ENCODE results near the gene EMILIN2.
"Not testable (repeated sequence)": the region's sequence is repeated elsewhere in the genome, so short reads cannot be mapped to it uniquely, and the experiment has no call there.

The EMILIN2 gene

DNA sequence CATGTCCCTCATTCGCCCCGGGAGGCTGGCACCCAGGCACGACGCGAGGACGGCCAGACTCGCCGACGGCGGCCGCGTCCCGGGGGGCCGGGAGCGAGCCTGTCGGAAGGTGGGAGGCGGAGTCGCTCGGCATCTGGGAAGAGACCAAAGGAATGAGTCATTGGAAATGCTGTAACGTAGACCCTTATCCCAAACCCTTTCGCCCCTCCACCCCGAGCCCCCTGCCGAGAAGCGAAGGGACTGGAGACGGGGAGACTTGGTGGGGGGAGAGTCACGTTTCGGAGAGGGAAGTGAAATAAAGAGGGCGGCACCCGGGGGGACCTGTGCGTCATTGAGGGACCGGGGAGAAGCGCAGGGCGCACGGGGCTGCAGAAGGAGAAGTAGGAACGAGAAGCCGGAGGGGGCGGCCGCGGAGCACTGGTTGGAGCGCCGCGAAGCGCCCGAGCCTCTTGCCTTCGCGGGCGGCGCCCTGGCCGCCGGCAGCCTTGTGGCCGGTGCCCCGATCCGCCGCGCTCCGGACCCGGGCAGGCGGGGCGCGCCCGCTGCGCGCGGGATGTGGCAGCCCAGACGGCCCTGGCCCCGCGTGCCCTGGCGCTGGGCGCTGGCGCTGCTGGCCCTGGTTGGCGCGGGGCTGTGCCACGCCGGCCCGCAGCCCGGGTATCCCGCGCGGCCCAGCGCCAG is at the start of gene EMILIN2:
Gene EMILIN2 (plus strand): TSS at position 371 of the 681 bp plus-strand sequence. CDS start 183 bp downstream, at position 554.
- DNase-seq = peak; percentile 25

DNA sequence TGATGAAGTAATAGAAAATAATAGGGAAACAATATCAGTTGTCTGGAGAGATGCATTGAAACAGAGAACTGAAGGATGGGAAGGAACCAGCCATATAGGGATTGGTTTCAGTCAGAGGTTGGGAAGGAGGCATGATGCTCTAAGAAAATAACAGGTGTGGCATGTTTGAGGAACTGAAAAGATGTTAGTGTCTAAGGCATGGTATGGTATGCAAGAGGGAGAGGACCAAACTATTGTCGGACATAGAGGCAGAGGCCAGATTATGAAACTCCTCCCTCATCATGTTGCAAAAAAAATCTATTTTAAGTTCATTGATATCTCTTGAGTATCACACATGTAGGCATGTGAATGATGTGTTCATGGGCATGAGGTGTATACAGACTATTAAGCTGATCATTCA is 48.9 kb upstream of the EMILIN2 start:
- DNase-seq = no peak

DNA sequence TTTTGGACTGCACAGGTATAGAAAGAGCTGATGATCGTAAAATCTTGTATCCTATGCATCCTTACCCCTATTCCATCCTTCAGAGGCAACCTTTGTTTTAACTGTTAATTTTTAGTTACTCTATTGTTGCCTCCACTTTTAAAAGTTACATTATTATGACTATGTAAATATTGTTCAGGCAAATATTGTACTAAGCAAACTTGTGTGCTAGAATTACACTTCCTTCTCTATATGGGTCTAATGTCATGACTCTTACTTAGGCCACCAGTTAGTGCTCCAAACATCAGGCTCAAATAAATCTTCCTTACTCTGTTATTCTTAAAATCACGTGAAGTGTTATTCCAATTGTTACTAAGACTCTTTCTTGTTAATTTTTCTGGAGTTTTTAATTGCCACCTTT is 47.4 kb upstream of the EMILIN2 start:
- no peak for DNase-seq

DNA sequence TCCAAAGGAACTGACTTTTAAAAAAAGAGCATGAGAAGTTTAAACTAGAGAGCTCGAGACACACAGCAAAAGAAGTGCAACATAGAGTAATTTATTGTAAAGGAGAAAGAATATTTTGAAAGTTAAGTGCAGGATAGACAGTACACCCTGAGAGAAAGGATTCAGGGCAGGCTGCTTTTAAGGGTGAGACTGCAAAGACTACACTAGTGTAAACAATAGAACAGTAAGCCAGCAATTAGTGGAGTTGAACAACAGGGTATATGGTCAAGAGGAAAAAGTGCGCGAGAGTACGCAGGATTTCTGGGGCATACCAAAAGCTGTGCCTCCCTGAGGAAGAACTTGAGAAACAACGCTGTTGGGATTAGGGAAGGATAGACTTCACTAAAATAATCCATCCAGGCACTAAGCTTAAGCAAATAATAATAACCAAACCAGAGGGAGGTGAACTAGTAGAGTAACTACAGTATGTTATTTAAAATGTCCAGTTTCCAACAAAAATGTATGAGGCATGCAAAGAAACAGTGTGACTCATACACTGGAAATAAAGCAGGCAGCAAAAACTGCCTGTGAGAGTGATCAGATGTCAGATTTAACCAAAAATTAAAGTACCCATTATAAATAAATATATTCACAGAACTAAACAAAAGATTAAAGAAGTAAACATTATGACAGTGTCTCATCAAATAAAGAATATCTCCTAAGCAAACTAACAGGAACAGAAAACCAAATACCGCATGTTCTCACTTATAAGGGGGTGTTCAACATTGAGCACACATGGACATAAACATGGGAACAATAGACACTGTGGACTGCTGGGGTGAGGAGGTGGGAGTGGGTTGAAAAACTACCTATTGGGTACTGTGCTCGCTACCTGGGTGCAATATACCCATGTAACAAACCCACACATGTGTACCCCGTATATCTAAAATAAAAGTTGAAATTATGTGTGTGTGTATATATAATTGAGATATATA is 40.5 kb upstream of the EMILIN2 start:
- DNase-seq = no peak

DNA sequence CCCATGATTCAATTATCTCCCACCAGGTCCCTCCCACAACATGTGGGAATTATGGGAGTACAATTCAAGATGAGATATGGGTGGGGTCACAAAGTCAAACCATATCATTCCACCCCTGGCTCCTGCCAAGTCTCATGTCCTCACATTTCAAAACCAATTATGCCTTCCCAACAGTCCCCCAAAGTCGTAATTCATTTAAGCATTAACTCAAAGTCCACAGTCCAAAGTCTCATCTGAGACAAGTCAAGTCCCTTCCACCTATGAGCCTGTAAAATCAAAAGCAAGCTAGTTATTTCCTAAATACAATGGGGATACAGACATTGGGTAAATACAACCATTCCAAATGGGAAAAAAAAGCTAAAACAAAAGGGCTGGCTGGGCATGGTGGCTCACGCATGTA is 38.2 kb upstream of the EMILIN2 start:
- DNase-seq = not testable (repeated sequence)

DNA sequence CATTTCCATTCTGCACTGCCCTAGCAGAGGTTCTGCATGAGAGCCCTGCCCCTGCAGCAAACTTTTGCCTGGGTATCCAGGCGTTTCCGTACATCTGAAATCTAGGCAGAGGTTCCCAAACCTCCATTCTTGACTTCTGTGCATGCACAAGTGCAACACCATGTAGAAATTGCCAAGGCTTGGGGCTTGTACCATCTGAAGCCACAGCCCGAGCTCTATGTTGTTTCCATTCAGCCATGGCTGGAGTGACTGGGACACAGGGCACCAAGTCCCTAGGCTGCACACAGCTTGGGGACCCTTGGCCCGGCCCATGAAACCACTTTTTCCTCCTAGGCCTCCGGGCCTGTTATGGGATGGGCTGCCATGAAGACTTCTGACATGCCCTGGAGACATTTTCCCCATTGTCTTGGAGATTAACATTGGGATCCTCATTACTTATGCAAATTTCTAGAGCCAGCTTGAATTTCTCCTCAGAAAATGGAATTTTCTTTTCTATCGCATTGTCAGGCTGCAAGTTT is 37.1 kb upstream of the EMILIN2 start:
- not testable (repeated sequence) for DNase-seq

DNA sequence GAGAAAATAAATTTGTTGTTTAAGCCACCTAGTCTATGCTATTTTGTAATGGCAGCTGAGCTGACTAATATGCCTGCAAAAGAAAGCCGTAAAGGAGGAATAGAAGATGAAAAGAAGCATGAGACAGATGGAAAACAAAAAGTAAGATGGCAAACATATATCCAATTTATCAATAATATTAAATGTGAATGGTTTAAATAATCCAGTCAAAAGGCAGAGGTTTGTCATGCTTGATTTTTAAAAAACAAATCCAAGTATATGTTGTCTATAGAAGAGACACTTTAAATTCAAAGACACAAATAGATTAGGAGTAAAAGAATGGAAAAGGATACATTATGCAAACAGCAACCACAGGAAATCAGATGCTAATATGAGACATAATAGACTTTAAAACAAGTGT is 35.4 kb upstream of the EMILIN2 start:
- no peak for DNase-seq

DNA sequence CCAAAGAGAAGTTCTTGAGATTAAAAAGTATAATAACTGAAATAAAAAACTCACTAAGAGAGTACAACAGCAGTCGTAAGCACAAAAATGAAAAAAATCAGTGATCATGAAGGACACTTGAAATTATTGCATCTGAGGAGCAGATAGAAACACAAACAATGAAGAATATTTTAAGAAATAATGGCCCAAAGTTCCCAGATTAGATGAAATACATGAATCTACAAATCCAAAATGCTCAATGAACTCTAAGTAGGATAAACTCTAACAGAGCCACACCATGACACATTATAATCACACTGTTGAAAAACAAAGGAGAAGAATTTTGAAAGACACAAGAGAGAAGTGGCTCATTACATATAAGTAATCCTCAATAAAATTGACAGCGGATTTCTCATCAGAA is 31.9 kb upstream of the EMILIN2 start:
- no peak for DNase-seq

DNA sequence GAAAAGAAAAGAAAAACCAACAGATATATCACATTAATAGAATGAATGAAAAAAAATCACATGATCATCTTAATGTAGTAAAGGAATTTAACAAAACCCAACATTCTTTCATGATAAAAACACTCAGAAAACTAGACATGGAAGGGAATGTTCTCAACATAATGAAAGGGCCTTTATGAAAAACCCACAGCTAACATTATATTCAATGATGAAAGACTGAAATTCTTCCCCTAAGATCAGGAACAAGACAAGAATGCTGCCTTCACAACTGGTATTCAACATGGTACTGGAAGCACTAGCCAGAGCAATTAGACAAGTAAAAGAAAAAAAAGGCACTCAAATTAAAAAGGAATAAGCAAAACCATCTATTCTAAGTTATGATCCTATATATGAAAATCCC is 28.5 kb upstream of the EMILIN2 start:
- no peak for DNase-seq

DNA sequence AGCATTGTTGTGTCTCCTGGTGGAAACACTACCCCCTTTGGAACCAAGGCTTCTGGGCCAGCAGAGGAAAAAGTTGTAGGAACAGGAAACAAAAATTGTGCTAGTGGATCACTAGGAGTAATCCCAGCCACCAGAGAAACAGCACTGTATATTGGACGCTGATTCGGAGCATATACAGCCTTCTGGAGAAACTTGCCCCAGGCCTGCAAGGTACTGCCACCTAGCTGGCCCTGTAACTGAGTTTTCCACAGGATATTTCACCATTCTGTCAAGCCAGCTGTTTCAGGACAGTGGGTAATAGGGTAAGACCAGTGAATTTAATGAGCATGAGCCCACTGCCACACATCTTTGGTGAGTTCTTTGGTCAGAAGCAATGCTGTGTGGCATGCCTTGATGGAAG is 25.1 kb upstream of the EMILIN2 start:
- DNase-seq = no peak

DNA sequence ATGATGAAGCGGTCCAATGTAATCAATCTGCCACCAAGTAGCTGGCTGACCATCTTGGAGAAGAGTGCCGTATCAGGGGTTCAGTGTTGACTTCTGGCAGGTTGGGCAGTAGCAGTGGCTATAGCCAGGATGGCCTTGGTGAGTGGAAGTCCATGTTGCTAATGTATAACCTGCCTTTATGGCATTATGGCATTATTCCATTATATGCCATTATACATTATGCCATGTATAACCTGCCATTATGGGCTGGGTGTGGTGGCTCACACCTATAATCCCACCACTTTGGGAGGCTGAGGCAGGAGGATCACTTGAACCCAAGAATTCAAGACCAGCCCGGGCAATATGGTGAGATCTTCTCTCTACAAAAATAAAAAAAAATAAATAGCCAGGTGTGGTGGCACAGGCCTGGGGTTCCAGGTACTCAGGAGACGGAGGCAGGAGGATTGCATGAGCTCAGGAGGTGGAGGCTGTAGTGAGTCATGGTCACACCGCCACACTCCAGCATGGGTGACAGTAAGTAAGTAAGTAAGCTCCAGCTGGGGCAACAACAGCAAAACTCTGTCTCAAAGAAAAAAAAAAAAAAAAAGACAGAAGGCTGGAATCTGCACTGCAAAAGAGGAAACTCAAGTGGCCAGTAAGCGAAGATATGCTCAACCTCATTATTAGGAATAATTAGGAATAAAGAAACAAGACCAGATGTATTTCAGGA is 24.4 kb upstream of the EMILIN2 start:
- no peak for DNase-seq

DNA sequence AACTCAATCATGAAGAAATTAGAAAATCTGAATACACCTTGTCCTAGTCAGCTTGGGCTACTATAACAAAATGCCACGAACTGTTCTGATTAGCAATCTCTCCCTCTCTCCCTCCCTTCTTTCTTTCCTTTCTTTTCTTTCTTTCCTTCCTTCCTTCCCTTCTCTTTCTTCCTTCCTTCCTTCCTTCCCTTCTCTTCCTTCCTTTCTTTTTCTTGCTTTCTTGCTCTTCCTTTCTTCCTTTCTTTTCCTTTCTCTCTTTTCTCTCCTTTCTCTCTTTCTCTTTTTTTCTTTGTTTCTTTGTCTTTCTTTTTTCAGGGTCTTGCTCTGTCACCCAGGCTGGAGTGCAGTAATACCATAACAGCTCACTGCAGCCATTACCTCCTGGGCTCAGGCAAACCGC is 23.6 kb upstream of the EMILIN2 start:
- no peak for DNase-seq

DNA sequence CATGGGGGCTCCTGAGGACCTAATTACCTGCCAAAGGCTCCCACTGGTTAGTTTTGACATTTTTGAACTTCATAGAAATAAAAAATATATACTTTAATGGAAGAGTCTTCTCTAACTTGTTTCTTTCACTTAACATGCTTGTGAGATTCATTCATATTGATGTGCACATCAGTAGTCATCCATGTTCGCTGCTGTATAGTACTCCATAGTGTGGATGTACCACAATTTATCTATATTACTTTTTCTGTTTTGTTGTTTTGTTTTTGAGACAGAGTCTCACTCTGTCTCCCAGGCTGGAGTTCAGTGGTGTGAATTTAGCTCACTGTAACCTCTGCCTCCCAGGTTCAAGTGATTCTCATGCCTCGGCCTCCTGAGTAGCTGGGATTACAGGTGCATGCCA is 22.8 kb upstream of the EMILIN2 start:
- no peak for DNase-seq

DNA sequence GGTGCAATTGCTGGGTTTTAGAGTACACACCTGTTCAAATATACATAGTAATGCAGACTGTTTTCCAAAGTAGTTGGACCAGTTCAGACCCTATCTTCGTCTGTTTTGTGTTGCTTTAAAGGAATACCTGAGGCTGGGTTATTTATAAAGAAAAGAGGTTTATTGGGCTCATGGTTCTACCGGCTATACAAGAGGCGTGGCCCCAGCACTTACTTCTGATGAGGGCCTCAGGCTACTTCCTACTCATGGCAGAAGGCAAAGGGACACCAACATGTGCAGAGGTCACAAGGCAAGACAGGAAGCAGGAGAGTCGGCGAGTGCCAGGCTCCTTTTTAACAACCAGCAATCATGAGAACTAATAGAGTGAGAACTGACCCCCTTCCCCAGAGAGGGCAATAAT is 21.9 kb upstream of the EMILIN2 start:
- DNase-seq = no peak

DNA sequence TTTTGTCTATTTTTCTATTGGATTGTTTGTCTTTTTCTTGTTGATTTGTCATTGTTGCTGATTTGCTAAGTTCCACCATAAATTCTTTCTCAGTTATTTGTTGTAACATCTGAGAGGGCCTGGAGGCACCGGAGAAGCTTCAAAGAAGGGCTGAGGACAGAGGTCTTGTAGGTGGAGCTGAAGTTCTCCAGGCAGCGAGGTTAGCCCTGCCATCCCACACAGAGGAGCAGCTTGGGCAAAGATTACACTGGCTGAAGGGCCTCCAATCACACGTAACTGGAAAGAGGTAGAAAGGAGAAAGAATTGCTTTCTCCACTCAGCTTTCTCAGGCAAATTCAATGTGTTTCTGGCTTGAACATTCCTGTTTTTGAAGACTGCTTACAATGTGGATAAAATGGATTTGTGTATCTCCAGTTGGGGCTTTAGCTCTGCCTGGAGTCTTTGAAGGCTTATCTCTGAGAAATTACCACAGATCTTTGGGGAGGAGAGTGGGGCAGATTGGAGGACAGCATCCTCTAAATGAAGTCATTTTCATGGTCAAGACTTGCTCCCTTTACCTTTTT is 21.1 kb upstream of the EMILIN2 start:
- no peak for DNase-seq

DNA sequence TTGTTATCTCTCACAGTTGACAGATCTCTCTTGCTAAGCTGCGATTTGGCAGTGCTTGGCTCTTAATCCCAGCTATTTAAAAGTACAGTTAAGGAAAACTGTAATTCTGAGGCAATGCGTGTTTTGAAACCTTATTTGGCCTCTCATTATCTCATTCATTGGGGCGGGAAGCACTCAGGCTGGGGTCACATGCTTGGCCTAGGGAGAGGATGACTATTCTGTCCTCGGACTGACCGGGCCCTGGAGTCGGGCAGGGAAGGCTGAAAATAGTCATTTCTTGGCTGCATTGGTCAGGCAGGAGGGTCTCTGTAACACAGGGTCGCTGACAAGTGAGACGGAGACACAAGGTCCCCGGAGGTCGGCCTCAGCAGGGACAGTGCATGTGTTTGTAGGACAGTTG is 20.2 kb upstream of the EMILIN2 start:
- DNase-seq = no peak

DNA sequence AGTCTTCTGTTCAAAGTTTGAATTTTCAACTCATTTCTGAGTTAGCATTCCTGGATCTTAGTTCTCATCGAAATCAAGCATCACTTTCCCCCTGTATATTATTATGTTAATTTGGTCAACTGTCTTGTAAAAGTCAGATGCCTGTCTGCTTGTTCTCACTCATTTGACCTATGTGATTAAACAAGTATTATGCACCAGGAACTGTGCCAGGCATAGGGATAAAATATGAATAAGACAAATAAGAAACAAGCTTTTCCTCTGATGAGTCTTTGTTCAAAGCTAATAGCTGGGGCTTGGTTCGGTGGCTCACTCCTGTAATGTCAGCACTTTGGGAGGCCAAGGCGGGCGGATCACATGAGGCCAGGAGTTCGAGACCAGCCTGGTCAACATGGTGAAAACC is 19.7 kb upstream of the EMILIN2 start:
- DNase-seq = no peak

DNA sequence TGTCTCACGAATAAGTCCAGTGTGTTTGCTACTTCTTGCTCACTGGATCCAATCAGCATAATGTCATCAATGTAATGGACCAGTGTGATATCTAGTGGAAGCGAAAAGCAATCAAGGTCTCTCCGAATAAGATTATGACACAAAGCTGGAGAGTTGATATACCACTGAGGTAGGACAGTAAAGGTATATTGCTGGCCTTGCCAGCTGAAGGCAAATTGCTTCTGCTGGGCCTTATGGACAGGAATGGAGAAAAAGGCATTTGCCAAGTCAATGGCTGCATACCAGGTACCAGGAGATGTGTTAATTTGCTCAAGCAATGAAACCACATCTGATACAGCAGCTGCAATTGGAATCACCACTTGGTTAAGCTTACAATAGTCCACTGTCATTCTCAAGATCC is 10.7 kb upstream of the EMILIN2 start:
- DNase-seq = not testable (repeated sequence)

DNA sequence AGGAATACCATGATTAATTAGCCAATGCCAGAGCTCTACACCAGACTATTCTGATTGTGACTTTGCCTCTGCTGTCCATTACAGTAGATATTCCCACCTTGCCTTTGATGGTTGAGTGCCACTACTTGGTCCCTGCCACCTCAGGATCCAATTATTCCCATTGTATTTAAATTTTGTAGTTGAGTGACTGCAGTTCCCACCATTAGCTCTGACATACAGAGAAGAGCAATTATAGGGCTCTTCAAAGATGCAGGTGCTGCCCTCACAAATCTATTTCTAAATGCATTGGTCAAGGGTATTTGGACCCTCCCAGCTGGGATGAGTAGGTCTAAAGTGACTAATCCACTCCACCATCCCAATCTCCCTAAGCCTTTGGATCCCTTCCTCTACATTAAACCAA is 9.5 kb upstream of the EMILIN2 start:
- DNase-seq = not testable (repeated sequence)

DNA sequence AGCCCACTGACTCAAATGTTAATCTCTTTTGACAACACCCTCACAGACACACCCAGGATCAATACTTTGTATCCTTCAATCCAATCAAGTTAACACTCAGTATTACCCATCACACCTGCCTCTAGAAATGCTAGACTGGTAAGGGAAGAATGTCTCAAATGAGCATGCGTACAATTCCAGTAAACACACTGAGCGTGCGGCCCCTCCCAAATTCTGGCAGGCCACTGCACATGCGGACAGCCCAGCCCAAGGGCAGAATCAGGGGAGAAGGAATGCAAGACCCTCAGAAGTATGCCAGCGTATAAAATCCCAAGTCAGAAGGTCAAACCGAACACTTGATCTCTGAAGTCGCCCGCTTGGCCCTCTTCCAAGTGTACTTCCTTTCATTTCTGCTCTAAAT is 7.6 kb upstream of the EMILIN2 start:
- no peak for DNase-seq

DNA sequence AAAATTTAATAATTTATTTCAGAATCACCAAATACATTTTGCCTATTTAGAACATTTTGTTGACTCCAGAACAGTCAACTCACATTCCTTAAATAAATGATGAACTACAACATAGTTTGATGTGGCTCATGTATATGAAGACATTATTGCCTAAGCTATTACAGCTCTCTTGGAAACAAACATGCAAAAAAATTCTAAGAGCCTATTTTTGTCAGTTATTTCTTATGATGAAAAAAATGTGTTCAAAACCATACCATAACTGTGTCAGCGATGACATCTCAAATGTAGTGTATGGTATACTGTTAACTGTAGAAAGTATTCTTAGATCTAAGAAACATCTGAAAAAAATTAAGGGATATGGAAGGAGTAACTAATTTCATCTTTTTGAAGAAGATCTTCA is 6.3 kb upstream of the EMILIN2 start:
- no peak for DNase-seq

DNA sequence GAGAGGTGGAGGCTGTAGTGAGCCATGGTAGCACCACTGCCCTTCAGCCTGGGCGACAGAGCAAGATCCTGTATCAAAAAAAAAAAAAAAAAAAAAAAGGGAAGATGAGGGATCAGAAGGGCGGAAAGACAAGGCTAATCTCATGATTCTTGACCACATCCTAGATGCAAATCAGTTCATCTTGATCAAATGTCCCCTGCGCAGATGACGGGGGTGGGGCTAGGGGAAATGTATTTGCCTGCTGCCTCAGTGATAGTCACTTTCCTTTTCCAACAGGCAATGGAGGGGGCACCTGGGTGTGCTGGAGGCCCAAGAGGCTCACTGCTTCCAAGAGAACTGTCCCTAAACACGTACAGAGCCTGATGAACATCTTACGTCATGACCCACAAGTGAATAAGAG is 3.7 kb upstream of the EMILIN2 start:
- DNase-seq = no peak

DNA sequence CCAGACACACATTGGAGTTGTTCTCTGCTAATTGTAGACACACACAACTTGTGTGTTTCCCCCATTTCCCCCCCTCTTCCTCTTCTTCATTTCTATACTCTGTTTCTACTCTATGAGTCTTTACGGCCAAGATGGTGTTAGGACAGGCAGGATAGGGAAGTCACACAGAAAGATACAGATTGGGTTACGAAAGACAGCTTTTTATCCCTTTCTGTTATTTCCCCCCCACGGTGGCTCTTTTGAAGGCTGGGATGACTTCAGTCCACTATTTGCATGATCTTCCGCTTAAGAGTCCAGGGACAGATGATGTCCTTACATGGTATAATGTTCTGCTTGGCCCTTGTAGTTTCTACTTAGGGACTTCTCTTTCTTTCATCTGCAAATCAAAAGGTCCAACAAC is 1.6 kb upstream of the EMILIN2 start:
- DNase-seq = no peak

Data from activated CD4-positive, alpha-beta T cell treated with anti-CD3 and anti-CD28 coated beads, Interleukin-10, Interleukin-2, amounts not matched to agents 100 ng/mL and 50 ng/mL, durations not matched to agents 16 hours and 8 hours (primary cell).